H9 (cell line): Measurements from ENCODE around the gene ENPP4. TPM values are rescaled to one million over a fixed set of nuclear protein-coding genes. Genes with fewer than 3 reads are reported as not detected.

ENCODE experiments used
- DNase-seq: peaks from one replicate; pipeline ENCODE4 v3.0.0-alpha.2; 2017
- H2AFZ ChIP-seq: one replicate; pipeline ENCODE4 v1.6.1; 2013; ENCODE audit warnings: mild to moderate bottlenecking, low read length, control low read depth, moderate library complexity
- H2AK5ac ChIP-seq: 2 replicates; pipeline ENCODE4 v1.6.1; 2013; ENCODE audit warnings: low read length, control low read depth, mixed read lengths; ENCODE audit not compliant: insufficient read length
- H2BK120ac ChIP-seq: one replicate; pipeline ENCODE4 v1.6.1; 2013; ENCODE audit warnings: low read depth, mild to moderate bottlenecking, low read length, control low read depth, inconsistent platforms; ENCODE audit not compliant: poor library complexity, severe bottlenecking
- H2BK12ac ChIP-seq: 2 replicates; pipeline ENCODE4 v1.6.1; 2013; ENCODE audit warnings: low read length, control low read depth, mixed read lengths, low read depth; ENCODE audit not compliant: insufficient read length
- H2BK15ac ChIP-seq: 2 replicates; pipeline ENCODE4 v1.6.1; 2013; ENCODE audit warnings: low read depth, low read length, control low read depth
- H2BK20ac ChIP-seq: one replicate; pipeline ENCODE4 v1.6.1; 2013; ENCODE audit warnings: low read depth, mild to moderate bottlenecking, low read length, control low read depth, inconsistent platforms; ENCODE audit not compliant: poor library complexity, severe bottlenecking
- H2BK5ac ChIP-seq: 2 replicates; pipeline ENCODE4 v1.6.1; 2013; ENCODE audit warnings: low read length, control low read depth, mixed read lengths; ENCODE audit not compliant: insufficient read length
- H3K14ac ChIP-seq: 2 replicates; pipeline ENCODE4 v1.6.1; 2013; ENCODE audit warnings: low read length, control low read depth; ENCODE audit not compliant: insufficient read depth
- H3K18ac ChIP-seq: 2 replicates; pipeline ENCODE4 v1.6.1; 2013; ENCODE audit warnings: low read depth, mild to moderate bottlenecking, mixed read lengths, low read length, control low read depth; ENCODE audit not compliant: insufficient read length
- H3K23ac ChIP-seq: 2 replicates; pipeline ENCODE4 v1.6.1; 2013; ENCODE audit warnings: low read length, control low read depth, mixed read lengths, low read depth; ENCODE audit not compliant: insufficient read length
- H3K23me2 ChIP-seq: 2 replicates; pipeline ENCODE4 v1.6.1; 2013; ENCODE audit warnings: low read depth, mild to moderate bottlenecking, mixed read lengths, low read length, control low read depth; ENCODE audit not compliant: insufficient read length, poor library complexity, severe bottlenecking
- H3K27ac ChIP-seq: 2 replicates; pipeline ENCODE4 v1.5.1; 2013; ENCODE audit warnings: low read length, control low read depth, mixed read lengths, low read depth; ENCODE audit not compliant: insufficient read length
- H3K27me3 ChIP-seq: 2 replicates; pipeline ENCODE4 v1.6.1; 2013; ENCODE audit warnings: low read length, control low read depth, inconsistent platforms; ENCODE audit not compliant: insufficient read depth
- H3K4ac ChIP-seq: 2 replicates; pipeline ENCODE4 v1.6.1; 2013; ENCODE audit warnings: low read depth, mild to moderate bottlenecking, control low read depth, inconsistent platforms, low read length, moderate library complexity
- H3K4me1 ChIP-seq: 2 replicates; pipeline ENCODE4 v1.6.1; 2013; ENCODE audit warnings: low read length, control low read depth, inconsistent platforms; ENCODE audit not compliant: insufficient read depth
- H3K4me2 ChIP-seq: 2 replicates; pipeline ENCODE4 v1.6.1; 2013; ENCODE audit warnings: low read length, control low read depth, mixed read lengths; ENCODE audit not compliant: insufficient read length, insufficient read depth
- H3K56ac ChIP-seq: 2 replicates; pipeline ENCODE4 v1.6.1; 2013; ENCODE audit warnings: low read depth, mild to moderate bottlenecking, mixed read lengths, low read length, control low read depth; ENCODE audit not compliant: insufficient read length
- H3K79me1 ChIP-seq: 2 replicates; pipeline ENCODE4 v1.6.1; 2013; ENCODE audit warnings: low read depth, mild to moderate bottlenecking, moderate library complexity, low read length, control low read depth, inconsistent platforms; ENCODE audit not compliant: insufficient read depth, poor library complexity, severe bottlenecking
- H3K79me2 ChIP-seq: 2 replicates; pipeline ENCODE4 v1.6.1; 2013; ENCODE audit warnings: low read length, control low read depth, inconsistent platforms; ENCODE audit not compliant: insufficient read depth
- H3K9ac ChIP-seq: 2 replicates; pipeline ENCODE4 v1.6.1; 2013; ENCODE audit warnings: low read length, control low read depth, mixed read lengths; ENCODE audit not compliant: insufficient read length; ENCODE audit errors: extremely low read depth
- H3K9me3 ChIP-seq: one replicate; pipeline ENCODE4 v1.6.1; 2013; ENCODE audit warnings: low read depth, low read length, inconsistent platforms; ENCODE audit not compliant: control insufficient read depth
- H3T11ph ChIP-seq: one replicate; pipeline ENCODE4 v1.6.1; 2013; ENCODE audit warnings: mild to moderate bottlenecking, low read length, control low read depth, inconsistent platforms
- H4K20me1 ChIP-seq: one replicate; pipeline ENCODE4 v1.6.1; 2013; ENCODE audit not compliant: control insufficient read depth, insufficient read length, insufficient read depth
- H4K5ac ChIP-seq: 2 replicates; pipeline ENCODE4 v1.6.1; 2013; ENCODE audit warnings: low read depth, mild to moderate bottlenecking, mixed read lengths, low read length, control low read depth; ENCODE audit not compliant: insufficient read length
- H4K8ac ChIP-seq: replicated peaks from 2 replicates; pipeline ENCODE4 v1.6.1; 2013; ENCODE audit warnings: low read length, control low read depth, mixed read lengths, low read depth; ENCODE audit not compliant: insufficient read length
- H4K91ac ChIP-seq: 2 replicates; pipeline ENCODE4 v1.6.1; 2013; ENCODE audit warnings: low read depth, mild to moderate bottlenecking, moderate library complexity, mixed read lengths, low read length, control low read depth; ENCODE audit not compliant: insufficient read length
- H3K27ac Mint-ChIP-seq, 3 experiments: 2 replicates in 2 of 3; 3 replicates in 1 of 3; pipeline ENCODE4 v1.8.0; 2020 to 2021; ENCODE audit warnings: mixed read lengths in 3 of 3, mild to moderate bottlenecking in 1 of 3, moderate library complexity in 1 of 3
- H3K27me3 Mint-ChIP-seq: 2 replicates; pipeline ENCODE4 v1.8.0; 2021; ENCODE audit warnings: low read depth, mild to moderate bottlenecking, moderate library complexity, mixed read lengths
- H3K36me3 Mint-ChIP-seq, 3 experiments: 2 replicates in 2 of 3; 3 replicates in 1 of 3; pipeline ENCODE4 v1.8.0; 2020 to 2021; ENCODE audit warnings: low read depth in 3 of 3, mixed read lengths in 3 of 3; ENCODE audit not compliant: insufficient read depth in 1 of 3
- H3K4me1 Mint-ChIP-seq, 2 experiments: 2 replicates each; pipeline ENCODE4 v1.8.0; 2020; ENCODE audit warnings: mixed read lengths in 2 of 2
- H3K4me3 Mint-ChIP-seq, 2 experiments: 2 replicates in 1 of 2; 3 replicates in 1 of 2; pipeline ENCODE4 v1.8.0; 2020 to 2021; ENCODE audit warnings: mild to moderate bottlenecking in 2 of 2, mixed read lengths in 2 of 2, moderate library complexity in 1 of 2
- H3K9me3 Mint-ChIP-seq, 2 experiments: 2 replicates in 1 of 2; 3 replicates in 1 of 2; pipeline ENCODE4 v1.8.0; 2020; ENCODE audit warnings: mild to moderate bottlenecking in 2 of 2, mixed read lengths in 2 of 2, moderate library complexity in 1 of 2
- WGBS: extraction: QIAGEN DNeasy Blood & Tissue Kit; methylation state at CpG from one replicate; pipeline ENCODE4 v1.1.7; 2013; ENCODE audit warnings: missing lambda C conversion rate, low lambda C conversion rate, mixed read lengths; ENCODE audit not compliant: insufficient read length; ENCODE audit errors: extremely low coverage; 5-methylcytosine and 5-hydroxymethylcytosine counted together
- total RNA-seq: library from RNA; stranded (reverse); gene quantifications from 2 replicates; pipeline ENCODE4 v1.2.1, GENCODE V29; 2021
- TF ChIP-seq, protein P1 (sequence below): fragments of 200-600 bp; sonication (generic); conservative IDR thresholded peaks from 3 replicates; pipeline ENCODE4 v1.8.0; 2021; ENCODE audit warnings: antibody characterized with exemption, mild to moderate bottlenecking

The ENPP4 gene
- total RNA-seq, 1 experiment from 2014 or later, result 3.2 TPM

DNA sequence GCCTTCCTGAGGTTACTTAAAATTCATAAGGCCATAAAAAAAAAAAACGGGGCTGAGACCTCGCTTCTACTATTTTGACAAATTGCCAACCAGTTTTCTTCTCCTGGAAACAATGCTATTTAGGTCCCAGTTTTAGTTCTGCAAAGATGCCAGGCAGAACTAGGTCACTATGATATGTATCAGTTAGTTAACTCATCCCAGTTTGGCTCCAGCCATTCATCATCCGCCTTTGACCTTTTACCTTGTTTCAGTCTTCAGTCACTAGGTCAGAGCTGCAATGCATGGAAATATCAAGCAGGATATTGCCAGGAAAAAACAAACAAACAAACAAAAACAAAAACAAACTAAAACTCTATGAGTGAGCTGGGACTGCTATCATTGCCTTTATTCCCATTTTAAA lies 29.8 kb upstream of the ENPP4 start:
- H3K36me3 Mint-ChIP-seq, result peaks cover 0 to 10% (median 3%) of the 10 kb centered on the region in 3 experiments; a peak in 6 of 7 replicates
- WGBS, result no CpG with 5 or more reads among the region's 3 CpGs
- H3K56ac ChIP-seq, result no peak overlapping the region

More for the DNA sequence above, 29.8 kb upstream of the ENPP4 start:
- H4K8ac ChIP-seq, result no peak overlapping the region
- H3K9me3 ChIP-seq, result no peaks in the 10 kb centered on the region
- H4K20me1 ChIP-seq, result no peaks in the 10 kb centered on the region
- H3K4me2 ChIP-seq, result no peak overlapping the region
- no peak overlapping the region for H3T11ph ChIP-seq
- H3K4ac ChIP-seq, result no peak overlapping the region
- Mint-ChIP-seq H3K4me3 (no peak overlapping the region), H3K9me3 (peaks cover 12% of the 10 kb centered on the region in 2 experiments), H3K27ac (no peak overlapping the region), H3K27me3 (no peaks in the 10 kb centered on the region), H3K4me1 (peaks cover 2 to 5% of the 10 kb centered on the region in 2 experiments; a peak in 2 of 4 replicates)
- H3K79me2 ChIP-seq, result no peaks in the 10 kb centered on the region
- no peaks in the 10 kb centered on the region for H3K4me1 ChIP-seq
- H2BK120ac ChIP-seq, result no peak overlapping the region
- no peak overlapping the region for H2BK20ac ChIP-seq
- no peaks in the 10 kb centered on the region for H3K23me2 ChIP-seq
- H3K27ac ChIP-seq, result no peak overlapping the region
- H2BK5ac ChIP-seq, result no peak overlapping the region
- H3K9ac ChIP-seq, result no peak overlapping the region
- no peak overlapping the region for H4K91ac ChIP-seq
- H2BK12ac ChIP-seq, result no peak overlapping the region
- H2BK15ac ChIP-seq, result no peak overlapping the region
- H3K18ac ChIP-seq, result no peak overlapping the region
- H3K79me1 ChIP-seq, result no peaks in the 10 kb centered on the region
- no peak overlapping the region for H3K14ac ChIP-seq
- no peaks in the 10 kb centered on the region for H3K27me3 ChIP-seq
- no peak for DNase-seq
- TF ChIP-seq, protein P1, sequence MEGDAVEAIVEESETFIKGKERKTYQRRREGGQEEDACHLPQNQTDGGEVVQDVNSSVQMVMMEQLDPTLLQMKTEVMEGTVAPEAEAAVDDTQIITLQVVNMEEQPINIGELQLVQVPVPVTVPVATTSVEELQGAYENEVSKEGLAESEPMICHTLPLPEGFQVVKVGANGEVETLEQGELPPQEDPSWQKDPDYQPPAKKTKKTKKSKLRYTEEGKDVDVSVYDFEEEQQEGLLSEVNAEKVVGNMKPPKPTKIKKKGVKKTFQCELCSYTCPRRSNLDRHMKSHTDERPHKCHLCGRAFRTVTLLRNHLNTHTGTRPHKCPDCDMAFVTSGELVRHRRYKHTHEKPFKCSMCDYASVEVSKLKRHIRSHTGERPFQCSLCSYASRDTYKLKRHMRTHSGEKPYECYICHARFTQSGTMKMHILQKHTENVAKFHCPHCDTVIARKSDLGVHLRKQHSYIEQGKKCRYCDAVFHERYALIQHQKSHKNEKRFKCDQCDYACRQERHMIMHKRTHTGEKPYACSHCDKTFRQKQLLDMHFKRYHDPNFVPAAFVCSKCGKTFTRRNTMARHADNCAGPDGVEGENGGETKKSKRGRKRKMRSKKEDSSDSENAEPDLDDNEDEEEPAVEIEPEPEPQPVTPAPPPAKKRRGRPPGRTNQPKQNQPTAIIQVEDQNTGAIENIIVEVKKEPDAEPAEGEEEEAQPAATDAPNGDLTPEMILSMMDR, result no peak
- no peak overlapping the region for H3K23ac ChIP-seq
- no peak overlapping the region for H2AK5ac ChIP-seq
- no peak overlapping the region for H4K5ac ChIP-seq
- no peak overlapping the region for H2AFZ ChIP-seq
